UCSD-AML1 (cell line): ENCODE results near the gene ZNF101.

ENCODE experiments used
- DNase-seq: peaks from one replicate; lab custom pipeline; 2025; ENCODE audit not compliant: unreplicated experiment; lab: John Stamatoyannopoulos, UW

The ZNF101 gene

DNA sequence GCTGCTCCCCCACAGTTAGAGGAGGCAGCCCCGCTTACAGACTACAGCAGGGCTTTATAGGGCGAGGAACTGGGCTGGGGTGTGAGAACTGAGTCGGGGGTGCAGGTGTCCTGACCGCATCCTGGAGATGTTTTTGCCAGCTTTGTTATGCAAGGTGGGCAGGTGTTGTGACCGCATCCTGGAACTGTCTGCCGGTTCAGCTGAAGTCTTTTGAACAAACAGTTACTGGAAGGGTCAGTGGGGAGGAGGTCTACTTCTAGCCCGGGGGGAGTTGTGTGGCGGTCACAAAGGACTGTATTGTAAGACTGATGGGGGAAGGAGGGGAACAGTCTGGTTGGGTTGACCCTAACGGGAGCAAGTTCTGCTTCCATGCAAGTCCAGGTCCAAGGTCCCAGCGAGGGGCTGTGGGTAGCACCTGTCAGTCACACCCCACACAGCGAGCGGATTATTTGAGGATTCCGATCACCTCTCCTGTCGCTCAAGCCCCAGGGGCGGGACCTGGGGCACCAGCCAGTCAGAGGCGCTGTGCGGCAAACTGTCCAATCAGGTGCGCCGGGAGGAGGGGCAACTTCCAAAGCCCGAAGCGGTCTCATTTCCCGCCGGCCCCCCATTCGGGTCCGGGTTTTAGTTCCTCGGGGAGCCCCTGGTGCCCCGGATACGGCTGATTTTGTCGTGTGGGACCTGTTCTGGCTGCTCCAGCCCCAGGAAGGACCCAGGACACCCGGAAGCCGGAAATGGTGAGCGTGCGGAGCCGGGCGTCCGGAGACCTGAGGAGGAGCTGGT, at the start of gene ZNF101:
Gene ZNF101 (plus strand): TSS at position 610 of the 783 bp plus-strand sequence. CDS start 125 bp downstream, at position 735.
- DNase-seq = peak; percentile 92

DNA sequence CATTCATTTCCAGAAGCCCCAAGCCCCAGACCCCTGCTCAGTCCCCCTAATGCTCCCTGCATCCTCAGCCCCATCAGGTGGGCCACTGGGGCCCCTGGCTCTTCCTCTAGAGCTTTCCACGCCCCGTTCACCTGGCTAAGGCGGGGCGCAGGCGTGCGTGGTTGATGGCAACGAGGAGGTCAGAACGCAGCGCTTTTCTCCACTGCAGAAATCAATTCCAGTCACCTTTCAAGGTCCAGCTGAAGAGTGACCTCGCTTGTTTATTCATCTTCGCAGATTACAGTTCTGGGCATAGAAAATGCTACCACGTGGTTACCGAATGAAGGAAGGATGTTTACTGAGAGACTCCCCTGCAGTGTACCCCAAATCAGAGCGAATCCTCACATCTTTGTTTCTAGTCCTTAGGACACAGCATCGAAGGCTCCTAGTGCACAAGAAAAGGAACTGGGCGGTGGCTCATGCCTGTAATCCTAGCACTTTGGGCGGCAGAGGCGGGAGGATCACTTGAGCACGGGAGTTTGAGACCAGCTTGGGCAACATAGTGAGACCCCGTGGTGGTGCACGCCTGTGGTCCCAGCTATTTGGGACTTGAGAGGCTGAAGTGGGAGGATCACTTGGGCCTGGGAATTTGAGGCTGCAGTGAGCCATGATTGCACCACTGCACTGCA, 49.3 kb upstream of the ZNF101 start:
- no peak for DNase-seq

DNA sequence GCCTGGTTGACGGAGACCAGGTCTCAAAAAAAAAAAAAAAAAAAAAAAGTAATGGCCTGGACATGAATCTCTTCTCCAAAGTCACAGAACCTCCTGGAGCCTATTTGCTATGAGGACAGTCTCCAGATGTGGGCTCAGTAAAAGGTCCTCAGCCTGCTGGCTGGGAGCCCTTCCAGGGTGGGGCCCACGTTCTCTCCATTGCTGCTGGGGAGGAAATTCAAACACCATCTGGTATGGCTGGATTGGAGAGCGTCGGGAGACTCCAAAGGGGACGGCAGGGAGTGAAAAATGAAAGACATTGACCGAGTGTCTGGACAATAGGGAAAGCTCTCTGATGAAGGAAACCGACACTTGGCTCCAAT, 48.8 kb upstream of the ZNF101 start:
- no peak for DNase-seq

DNA sequence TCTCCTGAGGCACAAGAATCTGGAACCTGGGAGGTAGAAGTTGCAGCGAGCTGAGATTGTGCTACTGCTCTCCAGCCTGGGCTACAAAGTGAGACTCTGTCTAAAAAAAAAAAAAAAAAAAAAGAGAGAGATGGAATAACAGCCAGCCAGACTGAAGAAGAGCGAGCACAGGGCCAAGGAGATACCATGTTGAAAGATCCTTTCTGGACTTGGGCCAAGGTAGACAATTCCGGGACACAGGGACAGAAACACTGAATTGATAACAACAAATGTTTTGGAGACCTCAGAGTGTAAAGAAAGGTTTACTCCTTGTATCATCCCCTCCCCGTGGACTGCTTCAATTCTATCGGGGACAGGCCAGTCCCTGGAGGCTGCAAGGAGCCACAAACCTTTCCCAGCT, 45.3 kb upstream of the ZNF101 start:
- DNase-seq = no peak

DNA sequence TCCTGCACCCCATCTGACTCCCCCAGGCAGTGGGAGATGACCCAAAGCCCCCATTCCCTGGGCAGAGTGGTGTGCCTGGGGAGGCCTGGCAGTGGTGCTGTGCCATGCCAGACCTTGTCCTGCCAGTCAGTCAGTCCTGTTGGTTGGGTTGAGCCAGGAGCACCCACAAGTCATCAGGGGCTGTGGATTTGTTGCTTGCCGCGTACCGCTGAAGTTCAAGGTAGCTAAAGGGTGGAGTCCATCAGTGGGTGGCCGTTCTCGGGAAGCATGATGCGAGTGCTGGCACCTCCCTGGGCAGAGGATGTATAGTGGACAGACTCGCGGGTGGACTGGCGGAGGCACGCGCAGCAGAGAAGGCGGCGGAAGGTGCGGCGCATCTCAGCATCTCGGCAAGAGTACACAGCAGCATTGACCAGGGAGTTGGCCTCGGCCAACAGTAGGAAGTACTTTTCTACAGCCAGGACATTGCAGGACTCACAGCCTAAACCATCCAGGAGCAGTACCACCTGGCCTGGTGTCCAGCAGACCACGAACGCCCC, 44.5 kb upstream of the ZNF101 start:
- DNase-seq = no peak

DNA sequence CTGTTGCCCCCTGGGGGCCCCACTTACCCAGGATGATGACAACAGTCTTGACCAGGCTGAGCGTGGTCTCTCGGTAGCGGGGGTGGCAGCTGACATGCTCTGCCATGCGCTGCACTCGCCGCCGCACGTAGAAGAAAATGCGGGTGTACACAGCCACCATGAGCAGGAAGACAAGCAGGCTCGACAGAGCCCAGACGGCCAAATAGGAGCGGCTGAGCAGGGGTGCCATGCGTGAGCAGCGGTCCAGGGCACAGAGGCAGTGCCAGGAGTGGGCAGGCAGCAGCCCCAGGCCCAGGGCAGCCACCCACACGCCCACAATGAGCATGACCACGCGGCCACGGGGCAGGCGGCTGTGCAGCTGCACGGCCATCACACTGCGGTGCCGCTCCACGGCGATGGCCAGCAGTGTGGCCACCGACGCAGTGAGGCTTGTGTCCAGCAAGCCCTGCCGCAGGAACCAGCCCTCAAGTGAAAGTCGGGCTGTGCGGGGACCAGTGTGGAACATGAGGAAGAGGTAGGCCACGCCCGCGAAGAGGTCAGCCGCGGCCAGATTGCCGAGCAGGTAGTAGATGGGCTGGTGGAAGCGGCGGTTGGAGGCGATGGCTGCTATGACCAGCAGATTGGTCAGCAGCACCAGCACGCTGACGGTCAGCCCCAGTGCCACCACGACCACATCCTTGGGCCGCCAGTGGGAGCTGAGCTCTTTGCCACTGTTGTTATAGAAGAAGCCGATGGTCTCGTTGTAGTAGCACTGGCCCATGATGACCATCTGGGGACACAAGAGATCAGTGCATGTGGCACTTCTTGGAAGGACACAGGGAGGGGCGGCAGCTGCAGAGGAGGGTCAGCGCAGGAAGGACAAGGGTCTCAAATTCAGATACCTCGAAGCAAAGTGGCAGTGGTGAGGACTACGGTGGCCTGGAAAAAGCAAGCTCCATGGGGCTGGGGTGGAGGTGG, 41.8 kb upstream of the ZNF101 start:
- no peak for DNase-seq

DNA sequence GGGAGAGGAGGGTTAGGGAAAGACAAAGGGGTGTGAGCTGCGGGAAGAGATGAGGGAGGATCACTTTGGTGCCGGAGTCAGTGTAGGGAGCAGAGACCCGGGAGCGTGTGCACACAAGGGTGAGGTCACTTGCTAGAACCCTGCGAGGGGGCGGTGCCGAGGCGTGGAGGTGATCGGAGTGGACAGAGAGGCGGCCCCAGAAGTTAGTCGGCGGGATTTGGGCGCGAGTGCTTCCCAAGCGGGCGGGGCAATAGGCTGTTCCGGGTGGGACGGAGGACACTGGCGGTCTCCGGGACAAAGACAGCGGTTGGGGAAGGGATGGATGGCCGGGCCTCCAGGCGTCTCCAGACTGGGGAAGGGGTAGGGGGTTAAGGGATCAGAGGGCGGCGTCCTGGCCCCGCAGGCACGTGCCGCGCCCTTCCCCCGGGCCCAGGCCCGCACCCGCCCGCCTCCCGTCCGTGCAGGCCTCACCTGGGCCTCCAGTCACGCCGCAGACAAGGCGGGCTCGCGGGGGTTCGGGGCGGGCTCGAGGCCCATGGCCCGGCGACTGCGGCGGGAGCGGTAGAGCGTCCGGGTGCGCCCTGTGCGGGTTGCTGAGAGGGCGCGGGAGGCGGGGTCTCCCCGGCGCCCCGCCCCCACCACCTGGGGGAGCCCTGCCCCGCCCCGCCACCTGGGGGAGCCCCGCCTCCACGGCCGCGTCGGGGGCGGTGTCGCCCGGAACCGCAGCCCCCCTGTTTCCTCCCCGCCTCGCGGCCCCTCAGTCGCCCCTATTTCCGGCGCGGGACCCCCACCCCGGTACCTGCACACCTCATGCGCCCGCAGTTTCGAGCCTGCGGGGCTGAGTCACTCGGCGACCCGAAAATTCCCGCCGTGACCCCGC, 40.8 kb upstream of the ZNF101 start, which contains the start of gene LPAR2:
Gene LPAR2 (minus strand): TSS at position 600 of the 880 bp plus-strand sequence. CDS start 945 bp downstream, outside the sequence.
- no peak for DNase-seq

GRCh38 chr19:19628501-19629134, 40.0 kb upstream of the ZNF101 start:
- DNase-seq = no peak

GRCh38 chr19:19630062-19630414, 38.6 kb upstream of the ZNF101 start:
- DNase-seq = no peak

DNA sequence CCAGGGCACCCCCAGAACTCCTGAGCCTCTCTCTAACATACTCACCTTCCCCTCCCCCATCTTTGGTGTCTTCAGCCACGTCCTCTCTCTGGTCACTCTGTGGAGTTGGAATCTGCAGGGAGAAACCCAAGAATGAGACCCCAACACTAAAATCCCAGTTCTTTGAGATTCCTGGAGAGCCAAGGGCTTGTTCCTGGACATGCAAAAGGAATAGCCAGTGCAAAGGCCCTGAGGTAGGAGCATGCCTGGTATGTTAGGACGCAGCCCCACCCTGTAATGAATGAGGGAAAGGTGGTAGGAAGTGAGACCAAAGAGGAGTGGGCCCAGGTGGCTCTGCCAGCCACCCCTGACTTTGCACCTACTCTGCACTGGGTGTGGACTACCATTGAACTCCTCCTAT, 38.2 kb upstream of the ZNF101 start:
- no peak for DNase-seq

DNA sequence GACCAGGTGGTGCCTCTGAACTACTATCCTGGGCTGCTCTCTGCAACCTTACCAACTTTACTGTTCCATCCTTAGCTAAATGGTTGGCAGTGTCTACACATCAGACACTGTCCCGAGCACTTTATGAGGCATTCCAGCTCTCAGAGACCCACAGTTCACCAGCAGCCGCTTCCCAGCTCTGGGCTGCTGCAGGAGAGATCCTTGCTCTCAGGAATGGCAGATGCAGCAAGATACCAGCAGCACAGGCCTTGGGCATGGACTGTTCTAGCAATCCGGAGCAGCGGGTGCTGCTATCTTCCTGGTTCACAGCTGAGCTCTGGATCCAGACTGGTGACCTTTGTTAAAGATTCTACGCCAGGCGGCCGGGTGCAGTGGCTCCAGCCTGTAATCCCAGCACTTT, 37.3 kb upstream of the ZNF101 start:
- DNase-seq = no peak

DNA sequence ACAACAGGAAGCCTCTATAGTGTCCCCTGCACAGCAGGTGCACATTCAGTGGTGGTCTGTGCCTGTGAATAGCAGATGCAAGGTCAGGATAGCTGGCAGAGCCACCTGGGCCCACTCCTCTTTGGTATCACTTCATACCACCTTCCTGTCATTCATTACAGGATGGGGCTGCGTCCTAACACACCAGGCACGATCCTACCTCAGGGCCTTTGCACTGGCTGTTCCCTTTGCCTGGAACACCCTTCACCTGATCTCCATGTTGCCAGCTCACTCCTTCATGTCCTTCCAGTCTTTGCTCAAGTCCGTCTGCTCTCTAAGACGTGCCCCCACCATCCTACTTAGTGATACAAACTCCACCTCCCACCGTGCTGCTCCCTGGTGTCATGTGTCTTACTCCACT, 36.0 kb upstream of the ZNF101 start:
- no peak for DNase-seq

DNA sequence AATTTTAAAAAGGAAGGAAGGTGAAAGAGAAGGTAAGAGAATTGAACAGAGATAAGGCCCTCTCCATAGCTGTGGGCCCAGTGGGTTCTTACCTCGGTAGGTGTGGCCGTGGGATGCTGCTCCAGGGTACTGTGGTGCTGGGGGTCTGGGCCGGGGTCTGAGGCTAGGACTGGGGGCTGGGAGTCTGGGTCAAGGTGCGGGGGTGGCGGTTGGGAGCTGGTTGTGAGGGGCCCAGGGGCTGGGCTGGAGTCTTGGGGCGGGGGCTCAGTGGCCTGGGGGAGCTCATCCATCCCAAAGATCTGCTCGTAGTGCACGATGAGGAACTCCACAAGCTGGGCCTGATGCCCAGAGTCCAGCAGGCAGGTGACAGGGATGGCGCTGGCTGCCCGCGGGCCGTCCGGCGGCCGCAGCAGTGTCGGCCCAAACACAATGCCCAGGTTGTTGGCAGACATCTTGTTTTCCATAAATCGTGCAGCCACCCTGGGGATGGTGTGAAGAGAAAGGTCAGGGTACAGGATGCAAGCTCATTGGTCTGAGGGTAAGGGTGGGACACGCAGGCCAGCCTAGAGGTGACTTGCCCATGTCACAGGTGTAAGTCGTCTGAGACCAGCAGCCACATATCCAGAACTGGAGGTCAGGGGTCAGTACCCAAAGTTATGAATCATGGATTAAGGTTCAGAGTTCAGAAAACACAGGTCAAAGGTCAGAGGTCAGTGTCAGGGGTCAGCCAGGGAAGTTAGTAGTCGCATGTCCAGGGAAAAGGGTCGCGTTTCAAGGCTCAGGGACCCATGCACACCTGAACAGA, 34.7 kb upstream of the ZNF101 start:
- no peak for DNase-seq

DNA sequence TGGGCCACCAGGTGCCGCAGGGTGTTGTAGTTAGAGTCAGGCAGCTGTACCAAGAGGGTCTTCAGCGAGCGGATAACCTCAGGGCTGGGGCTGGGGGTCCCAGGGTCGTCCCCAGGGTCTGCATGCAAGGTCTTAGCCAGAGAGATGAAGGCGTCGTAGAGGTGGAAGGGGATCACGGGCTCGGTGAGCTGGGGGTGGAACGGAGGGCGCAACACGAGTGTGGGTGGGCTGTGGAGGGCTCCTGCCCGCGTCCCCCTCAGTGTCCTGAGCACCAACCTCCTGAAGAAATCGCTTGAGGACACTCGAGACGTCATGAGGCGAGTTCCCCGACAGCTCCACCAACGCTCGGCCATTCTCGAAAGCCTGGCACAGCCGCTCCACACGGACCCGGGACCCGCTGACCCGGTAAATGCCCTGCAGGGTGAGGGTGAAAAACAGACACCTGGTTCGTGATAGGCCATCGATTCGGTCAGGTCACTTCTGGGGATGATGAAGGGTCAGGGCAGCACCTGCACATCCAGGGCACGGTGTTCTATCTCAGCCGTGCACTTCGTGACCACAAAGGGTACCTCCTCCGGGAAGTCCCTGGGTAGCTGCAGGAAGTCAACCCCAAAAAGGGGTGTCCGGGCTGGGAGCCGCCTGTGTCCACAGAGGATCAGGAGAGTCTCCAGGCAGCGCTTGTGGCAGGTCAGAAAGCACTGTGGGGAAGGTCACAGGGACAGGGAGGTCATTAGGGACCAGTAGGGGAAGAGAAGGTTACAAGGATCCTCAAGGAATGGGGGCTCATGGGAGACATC, 33.9 kb upstream of the ZNF101 start:
- DNase-seq = no peak

- no peak for DNase-seq
Observed at GRCh38 chr19:19635313-19635702, 33.3 kb upstream of the ZNF101 start.

DNA sequence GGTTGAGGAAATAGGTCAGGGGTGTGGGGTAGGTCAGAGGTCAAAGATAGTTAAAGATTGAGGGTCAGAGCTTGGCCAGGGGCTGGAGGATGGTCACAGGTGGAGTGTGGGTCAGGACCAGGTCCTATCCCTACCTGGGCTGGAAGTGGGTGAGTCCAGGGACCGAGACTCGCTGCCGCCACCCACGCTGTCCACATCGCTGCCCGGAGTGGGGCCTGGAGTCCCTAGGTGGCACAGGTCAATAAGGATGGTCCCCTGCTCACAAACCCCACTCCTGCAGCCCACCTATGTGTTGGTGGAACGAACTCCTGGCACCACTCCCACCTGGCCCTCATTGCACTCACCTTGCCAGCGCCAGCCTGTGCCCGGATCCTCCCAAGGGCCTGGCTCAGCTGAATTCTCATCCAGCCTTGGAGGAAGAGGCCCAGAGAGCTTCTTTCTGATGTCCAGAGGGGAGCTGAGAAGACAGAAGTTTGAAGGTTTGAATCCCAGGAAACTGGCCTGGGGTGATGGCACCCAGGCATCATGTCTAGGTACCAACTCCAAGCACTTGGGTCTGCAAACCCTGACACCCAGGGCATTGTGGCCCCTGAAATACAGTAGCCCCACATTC, 32.0 kb upstream of the ZNF101 start:
- no peak for DNase-seq

DNA sequence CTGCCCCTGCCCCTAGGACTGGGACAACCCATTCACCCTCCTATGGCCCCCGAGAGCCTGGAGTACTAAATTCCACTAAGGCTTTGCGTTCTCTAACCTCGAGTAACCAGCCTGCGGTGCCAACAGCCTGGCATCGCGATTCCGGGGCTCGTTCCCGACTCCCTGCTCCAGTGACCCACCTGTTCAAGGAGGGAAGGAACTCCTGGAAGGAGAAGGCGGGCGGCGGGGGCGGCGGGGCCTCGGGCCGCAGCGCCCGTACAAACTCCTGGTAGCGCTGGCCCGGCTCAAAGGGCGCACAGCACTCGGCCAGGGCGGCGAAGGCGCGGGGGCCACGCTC, 31.5 kb upstream of the ZNF101 start:
- no peak for DNase-seq
